Fibroblast of lung (primary cell): Measurements from ENCODE around the gene BCAN. TPM values are rescaled to one million over a fixed set of nuclear protein-coding genes. Genes with fewer than 3 reads are reported as not detected.

Experiments
- DNase-seq, 2 donors: peaks; one replicate each; pipeline versions ENCODE4 v3.0.0 to v3.0.0-alpha.2; 2010; ENCODE audit warnings: low read depth in 2 of 2
- H2AFZ ChIP-seq: 2 replicates; pipeline ENCODE4 v1.5.1; 2012; ENCODE audit warnings: low read length, control low read depth, inconsistent platforms
- H3K27ac ChIP-seq: 2 replicates; pipeline ENCODE4 v1.5.1; 2011; ENCODE audit warnings: low read length, control low read depth; ENCODE audit not compliant: insufficient read depth
- H3K27me3 ChIP-seq: 2 replicates; pipeline ENCODE4 v1.5.1; 2011; ENCODE audit warnings: mild to moderate bottlenecking, low read length; ENCODE audit not compliant: control insufficient read depth, insufficient read depth
- H3K36me3 ChIP-seq: 2 replicates; pipeline ENCODE4 v1.5.1; 2011; ENCODE audit warnings: low read length; ENCODE audit not compliant: control insufficient read depth, insufficient read depth
- H3K4me1 ChIP-seq: 2 replicates; pipeline ENCODE4 v1.5.1; 2011; ENCODE audit warnings: low read length; ENCODE audit not compliant: control insufficient read depth, insufficient read depth; ENCODE audit errors: extremely low read depth
- H3K4me2 ChIP-seq: 2 replicates; pipeline ENCODE4 v1.5.1; 2011; ENCODE audit warnings: low read length, control low read depth; ENCODE audit not compliant: insufficient read depth; ENCODE audit errors: extremely low read depth
- H3K4me3 ChIP-seq, 4 experiments: fragments of 200-600 bp in 1 of 4; sonication (generic) in 1 of 4; replicated peaks in 1 of 4; 2 replicates each; pipeline ENCODE4 v1.5.1; 2011 to 2016; ENCODE audit warnings: low read length in 4 of 4, low read depth in 3 of 4, mild to moderate bottlenecking in 3 of 4, control low read depth in 2 of 4, inconsistent platforms in 1 of 4, mixed read lengths in 1 of 4; ENCODE audit not compliant: insufficient read depth in 1 of 4; ENCODE audit errors: control extremely low read depth in 1 of 4
- H3K79me2 ChIP-seq: 2 replicates; pipeline ENCODE4 v1.5.1; 2012; ENCODE audit warnings: mild to moderate bottlenecking, low read length, inconsistent platforms; ENCODE audit not compliant: control insufficient read depth, insufficient read depth
- H3K9ac ChIP-seq: 2 replicates; pipeline ENCODE4 v1.5.1; 2011; ENCODE audit warnings: mild to moderate bottlenecking, low read length, control low read depth; ENCODE audit not compliant: insufficient read depth
- H3K9me3 ChIP-seq: 2 replicates; pipeline ENCODE4 v1.5.1; 2012; ENCODE audit warnings: low read depth, low read length; ENCODE audit not compliant: control insufficient read depth, insufficient read depth
- H4K20me1 ChIP-seq: 2 replicates; pipeline ENCODE4 v1.5.1; 2011; ENCODE audit warnings: low read length; ENCODE audit not compliant: control insufficient read depth, insufficient read depth; ENCODE audit errors: extremely low read depth
- CTCF ChIP-seq, 2 donors: IDR thresholded peaks in 1 of 2; conservative IDR thresholded peaks in 1 of 2; 1 replicate in 1 of 2; 2 replicates in 1 of 2; pipeline ENCODE4 v1.5.1; 2011 to 2012; ENCODE audit warnings: low read length in 2 of 2, control low read depth in 1 of 2, inconsistent platforms in 1 of 2, low read depth in 1 of 2, mild to moderate bottlenecking in 1 of 2
- EZH2 ChIP-seq: IDR thresholded peaks from 2 replicates; pipeline ENCODE4 v1.5.1; 2012; ENCODE audit warnings: low read length, control low read depth, mild to moderate bottlenecking; ENCODE audit errors: missing control alignments
- polyA plus RNA-seq, 2 donors: library from polyadenylated mRNA; depleted of rRNA in 1 of 2; stranded (reverse) in 1 of 2; unstranded in 1 of 2; fragments of >200 nt; gene quantifications; 2 replicates each; pipeline ENCODE4 v1.2.1, GENCODE V29; 2011 to 2012; ENCODE audit warnings: missing spikeins in 1 of 2
- total RNA-seq: library from RNA; depleted of rRNA; stranded (reverse); fragments of >200 nt; gene quantifications from 2 replicates; pipeline ENCODE4 v1.2.1, GENCODE V29; 2014

The BCAN gene
- total and polyA plus RNA-seq, 2 donors (not counting 1 experiment from before 2014, with no cell fraction given) = 0.03 TPM; not detected in 1

GRCh38 chr1:156667968-156668709 is 26.2 kb downstream of the BCAN start:
- no peak for TF ChIP-seq CTCF (conservative IDR thresholded peaks at IDR 0.05 in 1 of 2, IDR thresholded peaks at IDR 0.05 in 1 of 2; ENCODE audit: low read depth in 1 of 2, low read length in 2 of 2)
- no peak for TF ChIP-seq EZH2
- Histone ChIP-seq H4K20me1 (no peaks in the 10 kb centered on the region), H3K79me2 (no peaks in the 10 kb centered on the region), H3K9me3 (no peaks in the 10 kb centered on the region), H3K4me3 (no peak overlapping the region), H3K4me1 (peaks cover 40% of the 10 kb centered on the region), H3K27ac (peak overlapping the region; percentile 35), H3K27me3 (no peaks in the 10 kb centered on the region), H3K36me3 (peaks cover 5% of the 10 kb centered on the region), H2AFZ (peak overlapping the region; percentile 7), H3K4me2 (no peak overlapping the region), H3K9ac (no peak overlapping the region)
- DNase-seq = no peak

DNA sequence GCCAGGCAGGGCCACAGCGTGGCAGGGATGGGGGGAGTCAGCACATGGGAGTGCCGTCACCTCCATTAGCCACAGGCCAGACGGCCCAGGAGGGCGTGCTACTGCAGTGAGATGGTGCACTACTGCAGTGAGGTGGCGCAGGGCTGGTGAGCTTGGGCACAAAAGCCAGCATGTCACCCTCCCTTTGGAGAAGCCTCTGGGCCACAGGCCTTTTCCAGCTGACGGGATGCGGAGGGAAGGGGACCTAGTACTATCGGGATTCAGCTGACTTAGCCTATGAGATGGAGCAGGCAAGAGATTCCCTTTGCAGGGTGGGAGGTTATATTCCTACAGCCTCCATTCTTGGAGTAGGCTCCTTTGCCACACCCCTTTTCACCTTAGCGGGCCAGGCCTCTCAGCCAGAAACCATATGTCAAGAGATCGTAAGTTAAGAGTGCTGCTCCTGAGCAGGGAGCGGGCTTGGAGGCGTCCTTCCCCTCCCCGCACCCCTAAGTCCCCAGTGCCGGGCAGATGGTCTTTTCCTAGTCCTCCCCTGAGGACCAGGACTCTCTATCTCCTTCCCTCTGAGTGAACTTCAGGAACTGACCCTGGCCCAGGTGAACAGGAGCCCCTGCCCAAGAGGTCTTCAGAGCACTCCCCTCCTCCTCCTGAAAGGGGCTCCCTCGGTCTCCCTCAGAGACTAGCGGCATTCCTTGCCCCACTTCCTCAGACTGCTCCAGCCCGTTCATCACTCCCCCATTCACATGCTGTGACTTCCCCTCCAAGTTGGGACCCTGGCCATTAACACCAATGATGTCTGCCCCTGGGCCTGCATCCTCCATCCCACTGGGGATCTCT is 27.1 kb downstream of the BCAN start:
- Histone ChIP-seq H4K20me1 (no peaks in the 10 kb centered on the region), H3K4me1 (peaks cover 39% of the 10 kb centered on the region), H3K27me3 (no peaks in the 10 kb centered on the region), H3K9me3 (no peaks in the 10 kb centered on the region), H3K36me3 (peaks cover 8% of the 10 kb centered on the region), H3K27ac (no peak overlapping the region), H3K9ac (no peak overlapping the region), H2AFZ (no peak overlapping the region), H3K4me3 (no peak overlapping the region), H3K79me2 (peaks cover 7% of the 10 kb centered on the region), H3K4me2 (no peak overlapping the region)
- DNase-seq = no peak
- TF ChIP-seq CTCF (conservative IDR thresholded peaks at IDR 0.05 in 1 of 2, IDR thresholded peaks at IDR 0.05 in 1 of 2; ENCODE audit: low read depth in 1 of 2, low read length in 2 of 2) (no peak), EZH2 (no peak)

DNA sequence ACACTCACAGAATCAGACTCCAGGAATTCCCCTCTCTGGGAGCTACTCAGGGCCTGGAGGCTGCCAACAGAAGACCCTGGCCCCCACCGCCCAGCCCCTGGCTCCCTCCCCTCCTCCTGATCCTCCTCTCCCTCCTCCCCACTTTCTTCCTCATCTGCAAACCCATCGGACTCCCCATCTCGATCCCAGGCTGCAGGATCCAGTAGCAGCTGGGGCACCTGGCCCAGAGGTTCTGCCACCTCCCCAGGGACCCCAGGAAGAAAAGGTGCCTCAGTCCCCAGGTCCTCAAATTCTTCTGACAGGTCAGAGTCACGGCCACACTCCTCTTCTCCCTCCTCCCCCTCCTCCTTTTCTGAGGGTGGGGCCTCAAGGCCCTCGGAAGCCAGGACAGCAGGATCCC is 27.9 kb downstream of the BCAN start:
- H3K9me3 ChIP-seq = no peaks in the 10 kb centered on the region
- no peaks in the 10 kb centered on the region for H3K27me3 ChIP-seq
- no peak for DNase-seq
- H3K4me3 ChIP-seq = no peak overlapping the region
- TF ChIP-seq EZH2 (no peak), CTCF (conservative IDR thresholded peaks at IDR 0.05 in 1 of 2, IDR thresholded peaks at IDR 0.05 in 1 of 2; ENCODE audit: low read depth in 1 of 2, low read length in 2 of 2) (no peak)
- no peak overlapping the region for H3K4me2 ChIP-seq
- H3K4me1 ChIP-seq = peaks cover 38% of the 10 kb centered on the region
- peaks cover 8% of the 10 kb centered on the region for H3K36me3 ChIP-seq
- H3K9ac ChIP-seq = no peak overlapping the region
- no peaks in the 10 kb centered on the region for H4K20me1 ChIP-seq
- H2AFZ ChIP-seq = no peak overlapping the region
- peaks cover 14% of the 10 kb centered on the region for H3K79me2 ChIP-seq
- no peak overlapping the region for H3K27ac ChIP-seq
